A549 (cell line): ENCODE data around the gene ZBED5. TPM values are rescaled to one million over a fixed set of nuclear protein-coding genes. Genes with fewer than 3 reads are reported as not detected.

ENCODE experiments used
- ATAC-seq, 2 experiments: fragments of 200-7000 bp in 1 of 2; fragments of >200 bp in 1 of 2; cut with Nextera tagmentation in 1 of 2; cut with Tn5 transposase in 1 of 2; 3 replicates each; pipeline versions ENCODE4 v1.8.0 to v1.9.1; 2018 to 2020; ENCODE audit warnings: mild to moderate bottlenecking in 1 of 2, moderate library complexity in 1 of 2
- CTCF ChIA-PET: fragments of 300-600 bp; sonication (Branson Sonifier 250); formaldehyde crosslinking; extraction: SDS; loops from one replicate; lab custom pipeline; 2021; ENCODE audit warnings: antibody characterized with exemption, inconsistent platforms; lab: Yijun Ruan, JAX
- POLR2A ChIA-PET: fragments of 350-600 bp; formaldehyde crosslinking; extraction: SDS; loops from one replicate; lab custom pipeline; 2021; ENCODE audit warnings: antibody characterized with exemption, inconsistent platforms; lab: Yijun Ruan, JAX
- DNase-seq, 2 experiments: peaks; one replicate each; pipeline versions ENCODE4 v3.0.0 to v3.0.0-alpha.2; 2011 to 2016; ENCODE audit warnings: low read depth in 1 of 2, low spot score in 1 of 2
- FAIRE-seq: peaks from 2 replicates; lab custom pipeline; 2011; peaks lifted over from hg19 to GRCh38; lab: Jason Lieb, UNC
- H3K27ac ChIP-seq, 2 experiments: fragments of >200 bp; sonication (Bioruptor Twin); formaldehyde crosslinking; 3 replicates each; pipeline ENCODE4 v1.5.1; 2016 to 2017
- H3K4me1 ChIP-seq: fragments of >200 bp; sonication (Bioruptor Twin); formaldehyde crosslinking; 3 replicates; pipeline ENCODE4 v1.6.1; 2016
- H3K4me2 ChIP-seq: fragments of >200 bp; sonication (Bioruptor Twin); formaldehyde crosslinking; 3 replicates; pipeline ENCODE4 v1.6.1; 2016
- H3K4me3 ChIP-seq: fragments of >200 bp; sonication (Bioruptor Twin); formaldehyde crosslinking; 3 replicates; pipeline ENCODE4 v1.5.1; 2016
- H3K9me3 ChIP-seq: fragments of >200 bp; sonication (Bioruptor Twin); formaldehyde crosslinking; 3 replicates; pipeline ENCODE4 v1.6.1; 2016
- CHD4 ChIP-seq: fragments of 200-600 bp; sonication (generic); IDR thresholded peaks from 2 replicates; pipeline ENCODE4 v1.6.1; 2016; ENCODE audit warnings: antibody characterized with exemption, mild to moderate bottlenecking, borderline replicate concordance
- EHF ChIP-seq: fragments of 250-450 bp; sonication (Bioruptor Pico); IDR thresholded peaks from 2 replicates; pipeline ENCODE4 v1.5.0; 2020; ENCODE audit warnings: mild to moderate bottlenecking
- EP300 ChIP-seq, 2 experiments: fragments of >200 bp; sonication (Bioruptor Twin); formaldehyde crosslinking; IDR thresholded peaks; 2 replicates in 1 of 2; 3 replicates in 1 of 2; pipeline ENCODE4 v1.6.1; 2016 to 2017
- FOSB ChIP-seq: fragments of 250-450 bp; sonication (Bioruptor Pico); IDR thresholded peaks from 2 replicates; pipeline ENCODE4 v1.5.0; 2020; ENCODE audit warnings: mild to moderate bottlenecking, moderate library complexity
- HMGXB4 ChIP-seq: fragments of 250-450 bp; sonication (Bioruptor Pico); IDR thresholded peaks from 2 replicates; pipeline ENCODE4 v1.5.0; 2021; ENCODE audit warnings: mild to moderate bottlenecking, moderate library complexity, borderline replicate concordance
- JUN ChIP-seq, 2 experiments: fragments of >200 bp; sonication (Bioruptor Twin); formaldehyde crosslinking; IDR thresholded peaks; 2 replicates in 1 of 2; 3 replicates in 1 of 2; pipeline ENCODE4 v1.6.1; 2016 to 2017
- KDM5A ChIP-seq: fragments of 200-600 bp; sonication (generic); IDR thresholded peaks from 2 replicates; pipeline ENCODE4 v1.6.1; 2016; ENCODE audit warnings: antibody characterized with exemption, mild to moderate bottlenecking
- MYC ChIP-seq: IDR thresholded peaks from 2 replicates; pipeline ENCODE4 v1.6.1; 2012; ENCODE audit warnings: mild to moderate bottlenecking, inconsistent platforms, low read length, improper control_type of control experiment, borderline replicate concordance
- NFE2L2 ChIP-seq: fragments of 150-350 bp; conservative IDR thresholded peaks from 2 replicates; pipeline ENCODE4 v1.6.1; 2014; ENCODE audit warnings: low read length
- WGBS: methylation state at CpG from one replicate; pipeline ENCODE4 v1.1.6; 2017; ENCODE audit errors: missing lambda C conversion rate; 5-methylcytosine and 5-hydroxymethylcytosine counted together
- polyA plus RNA-seq, 4 experiments: library from polyadenylated mRNA; depleted of rRNA in 3 of 4; stranded (reverse); fragments of >200 nt; fragmentation: RNase III in 1 of 4; extraction: RNeasy Plus Mini Kit Qiagen cat#74134 plus additional on column Dnase treatment in 1 of 4; gene quantifications; 2 replicates in 3 of 4; 3 replicates in 1 of 4; pipeline ENCODE4 v1.2.3, GENCODE V29; 2011 to 2017
- TF ChIP-seq, protein P1 (sequence below): fragments of 250-450 bp; sonication (Bioruptor Pico); IDR thresholded peaks from 2 replicates; pipeline ENCODE4 v1.5.0; 2020; ENCODE audit warnings: low read depth, mild to moderate bottlenecking, moderate library complexity
- TF ChIP-seq, protein P2 (sequence below): IDR thresholded peaks from 2 replicates; pipeline ENCODE4 v1.6.1; 2012
- TF ChIP-seq, protein P3 (sequence below): IDR thresholded peaks from 2 replicates; pipeline ENCODE4 v1.6.1; 2012

ZBED5 gene
- polyA plus RNA-seq, 2 of the 4 experiments (the other 2 are of a cell fraction), result 60.6 to 132 TPM

DNA sequence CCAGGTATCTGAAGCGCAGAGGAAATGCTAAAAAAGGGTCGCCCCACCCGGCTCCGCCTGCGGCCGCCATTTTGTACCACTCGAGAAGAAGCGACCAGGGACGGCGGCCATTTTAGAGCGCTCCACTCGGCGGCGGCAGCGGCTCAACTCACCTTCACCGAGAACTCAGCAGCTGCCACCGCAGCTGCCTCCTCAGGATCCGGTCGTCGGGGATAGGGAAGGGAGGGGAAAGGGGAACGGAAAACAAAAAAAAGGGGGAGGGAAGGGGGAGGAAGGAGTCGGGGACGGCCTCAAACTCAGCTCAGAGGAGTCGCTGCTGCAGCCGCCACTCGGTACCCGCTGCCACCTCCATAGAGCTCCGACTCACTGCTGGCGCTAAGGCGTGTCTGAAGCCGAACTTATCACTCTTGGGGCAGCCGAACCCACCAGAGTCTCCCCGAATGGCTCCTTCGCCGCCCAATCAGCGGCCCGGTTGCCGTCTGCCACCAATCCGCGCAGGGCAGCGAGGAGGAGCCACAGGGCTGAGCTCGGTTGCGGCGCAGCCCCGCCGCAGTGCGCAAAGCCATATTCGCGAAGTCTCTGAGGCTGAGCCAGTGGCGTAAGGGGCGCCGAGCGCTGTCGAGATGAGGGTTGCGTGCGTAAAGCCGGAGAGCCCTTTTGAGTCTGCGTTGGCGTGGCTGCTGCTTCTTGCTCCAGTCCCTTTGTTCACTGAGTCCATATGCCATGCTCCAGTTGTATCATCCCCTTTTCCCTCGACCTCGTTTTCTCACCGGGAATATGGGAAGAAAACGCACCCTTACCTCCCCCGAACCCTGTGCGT lies 49.1 kb downstream of the ZBED5 start, which contains the start of gene EIF4G2 (continued):
- TF ChIP-seq, protein P1, sequence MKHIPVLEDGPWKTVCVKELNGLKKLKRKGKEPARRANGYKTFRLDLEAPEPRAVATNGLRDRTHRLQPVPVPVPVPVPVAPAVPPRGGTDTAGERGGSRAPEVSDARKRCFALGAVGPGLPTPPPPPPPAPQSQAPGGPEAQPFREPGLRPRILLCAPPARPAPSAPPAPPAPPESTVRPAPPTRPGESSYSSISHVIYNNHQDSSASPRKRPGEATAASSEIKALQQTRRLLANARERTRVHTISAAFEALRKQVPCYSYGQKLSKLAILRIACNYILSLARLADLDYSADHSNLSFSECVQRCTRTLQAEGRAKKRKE (CRISPR knock-in tag), result no peak
- TF ChIP-seq, protein P2, sequence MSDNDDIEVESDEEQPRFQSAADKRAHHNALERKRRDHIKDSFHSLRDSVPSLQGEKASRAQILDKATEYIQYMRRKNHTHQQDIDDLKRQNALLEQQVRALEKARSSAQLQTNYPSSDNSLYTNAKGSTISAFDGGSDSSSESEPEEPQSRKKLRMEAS, result peak; percentile 72
- peak; percentile 18; the same call in 1 of the 2 replicates for TF ChIP-seq MYC
- TF ChIP-seq, all 56 proteins: peak for 17

DNA sequence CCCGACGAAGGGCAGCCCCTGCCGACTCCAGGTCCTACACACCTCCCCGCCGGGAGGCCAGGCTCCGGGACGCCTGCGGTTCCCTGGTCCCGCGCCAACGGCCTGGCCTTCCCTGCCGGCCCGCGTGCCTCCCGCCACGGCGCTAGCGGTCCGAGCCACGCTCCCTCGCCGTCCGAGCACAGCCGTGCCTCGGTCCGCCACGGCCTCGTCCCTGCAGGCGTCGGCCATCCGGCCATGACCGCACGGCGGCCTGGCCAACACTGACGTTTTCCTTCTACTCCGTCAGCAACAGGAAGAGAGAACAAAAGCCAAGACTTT lies 49.7 kb downstream of the ZBED5 start:
- ChIA-PET POLR2A (interaction anchor here (0.7 to 4.4 kb wide), 48 partner anchors 9 to 1153 kb away, joined by 3 to 141 read pairs (median 8); partner anchors contain the start of genes CTR9, GALNT18 and ZBED5), CTCF (interaction anchor here (0.9 to 3.3 kb wide), 8 partner anchors 9 to 126 kb away, joined by 4 to 30 read pairs (median 7); no protein-coding TSS in a partner anchor)
- H3K9me3 ChIP-seq, result no peaks in the 10 kb centered on the region
- H3K4me3 ChIP-seq, result peak overlapping the region; percentile 97
- ATAC-seq (peak; percentile 2 to 20; a peak in 3 of 6 replicates), DNase-seq (no peak), FAIRE-seq (no peak)
- H3K4me2 ChIP-seq, result peak overlapping the region; percentile 96
- WGBS, result under 1% methylated on average over 33 of the region's 36 CpGs
- H3K27ac ChIP-seq, result peak overlapping the region; percentile 95 to 99
- H3K4me1 ChIP-seq, result peaks cover 49% of the 10 kb centered on the region
- TF ChIP-seq EHF (CRISPR knock-in tag) (no peak), HMGXB4 (CRISPR knock-in tag) (no peak), JUN (IDR thresholded peaks at IDR 0.05) (no peak), EP300 (IDR thresholded peaks at IDR 0.05) (no peak), KDM5A (peak; percentile 90), CHD4 (no peak), NFE2L2 (no peak)
- TF ChIP-seq, protein P3, sequence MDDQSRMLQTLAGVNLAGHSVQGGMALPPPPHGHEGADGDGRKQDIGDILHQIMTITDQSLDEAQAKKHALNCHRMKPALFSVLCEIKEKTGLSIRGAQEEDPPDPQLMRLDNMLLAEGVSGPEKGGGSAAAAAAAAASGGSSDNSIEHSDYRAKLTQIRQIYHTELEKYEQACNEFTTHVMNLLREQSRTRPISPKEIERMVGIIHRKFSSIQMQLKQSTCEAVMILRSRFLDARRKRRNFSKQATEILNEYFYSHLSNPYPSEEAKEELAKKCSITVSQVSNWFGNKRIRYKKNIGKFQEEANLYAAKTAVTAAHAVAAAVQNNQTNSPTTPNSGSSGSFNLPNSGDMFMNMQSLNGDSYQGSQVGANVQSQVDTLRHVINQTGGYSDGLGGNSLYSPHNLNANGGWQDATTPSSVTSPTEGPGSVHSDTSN, result no peak

GRCh38 chr11:10807493-10808234 lies 50.2 kb downstream of the ZBED5 start:
- DNase-seq (peak in 1 of 2 experiments; percentile 45), FAIRE-seq (no peak), ATAC-seq (peak; percentile 3 to 5; a peak in 3 of 6 replicates)
- POLR2A ChIA-PET, result interaction anchor here (0.6 to 4.4 kb wide), 18 partner anchors 10 to 814 kb away, joined by 3 to 141 read pairs (median 19); partner anchors contain the start of genes CTR9, GALNT18 and ZBED5
- CTCF ChIA-PET, result interaction anchor here (0.5 to 3.3 kb wide), 5 partner anchors 8 to 123 kb away, joined by 3 to 30 read pairs (median 6); no protein-coding TSS in a partner anchor
- Histone ChIP-seq H3K4me1 (peaks cover 53% of the 10 kb centered on the region), H3K9me3 (no peaks in the 10 kb centered on the region), H3K27ac (peak overlapping the region; percentile 95 to 99), H3K4me2 (peak overlapping the region; percentile 96), H3K4me3 (peak overlapping the region; percentile 97)
- TF ChIP-seq FOSB, result no peak
- TF ChIP-seq, protein P3, result 0 out of 2 replicates have a peak, but pooled peaks have one; percentile 14
- TF ChIP-seq, protein P2, result peak; percentile 38; the same call in 1 of the 2 replicates
- WGBS, result 1% methylated on average over 36 of the region's 39 CpGs
